Posterior vena cava (tissue), 2 donors: ENCODE measurements around the gene EEF1A2. TPM values are rescaled to one million over a fixed set of nuclear protein-coding genes. Genes with fewer than 3 reads are reported as not detected.
A peak's percentile ranks its signal among the peaks of the same experiment; 100 is the strongest.
"Not testable (repeated sequence)": the region's sequence is repeated elsewhere in the genome, so short reads cannot be mapped to it uniquely, and the experiment has no call there.

Source experiments
- DNase-seq: peaks from one replicate; pipeline ENCODE4 v3.0.0-alpha.2; 2020; ENCODE audit warnings: low spot score
- intact Hi-C, 2 donors: fragments of 100-400 bp; cut with DNase I; formaldehyde crosslinking; loops; one replicate each; pipeline versions ENCODE4 v1.14.1 to v1.14.2; 2022 to 2023
- total RNA-seq, 2 donors: library from RNA; stranded (reverse); fragmentation: NEBNext Ultra II Directional; extraction: Animal tissue kit (Norgen Biotek cat#: 25700); gene quantifications; one replicate each; pipeline ENCODE4 v1.2.1, GENCODE V29; 2021
- donor health status: DM: yes; HTN: yes; CAD: no.
- donor health status: DM: yes; HTN: yes; CAD: no.

The EEF1A2 gene
- total RNA-seq, 2 donors from 2014 or later = 0.42 to 2.6 TPM

GRCh38 chr20:63525185-63525584 is 26.3 kb upstream of the EEF1A2 start:
- DNase-seq = no peak
- intact Hi-C loops = no loop called here

- intact Hi-C loops = no loop called here
- DNase-seq = no peak
Observed at GRCh38 chr20:63522981-63523611, 24.2 kb upstream of the EEF1A2 start.

- no peak for DNase-seq
- intact Hi-C loops = no loop called here
Observed at GRCh38 chr20:63522091-63522868, 23.4 kb upstream of the EEF1A2 start.

- peak; percentile 79 for DNase-seq
Observed at GRCh38 chr20:63521602-63522001, 22.7 kb upstream of the EEF1A2 start.

GRCh38 chr20:63520934-63521601 is 22.2 kb upstream of the EEF1A2 start:
- peak; percentile 95 for DNase-seq
- intact Hi-C loops = no loop called here

More at GRCh38 chr20:63521602-63522001, 22.7 kb upstream of the EEF1A2 start:
- intact Hi-C loops = no loop called here

GRCh38 chr20:63520504-63520933 is 21.6 kb upstream of the EEF1A2 start, which contains the start of gene PPDPF:
Gene PPDPF (plus strand): TSS chr20:63520765. CDS start chr20:63521309, 544 bp downstream.
- intact Hi-C loops = no loop called here
- peak; percentile 96 for DNase-seq

GRCh38 chr20:63519668-63520503 is 21.0 kb upstream of the EEF1A2 start:
- intact Hi-C loops = no loop called here
- DNase-seq = peak; percentile 89

GRCh38 chr20:63518946-63519667 is 20.2 kb upstream of the EEF1A2 start:
- intact Hi-C loops = no loop called here
- DNase-seq = peak; percentile 80

GRCh38 chr20:63518351-63518861 is 19.5 kb upstream of the EEF1A2 start:
- DNase-seq = peak; percentile 74
- intact Hi-C loops = no loop called here

- intact Hi-C loops = no loop called here
- DNase-seq = no peak
Observed at GRCh38 chr20:63517376-63518309, 18.8 kb upstream of the EEF1A2 start.

- DNase-seq, intact Hi-C loops: not testable (repeated sequence)
Observed at GRCh38 chr20:63514520-63514919, 15.6 kb upstream of the EEF1A2 start.

- intact Hi-C loops = no loop called here
- DNase-seq = no peak
Observed at GRCh38 chr20:63513207-63513606, 14.3 kb upstream of the EEF1A2 start.

- intact Hi-C loops = no loop called here
- DNase-seq = no peak
Observed at GRCh38 chr20:63509088-63509564, 10.2 kb upstream of the EEF1A2 start.

- no peak for DNase-seq
Observed at GRCh38 chr20:63508072-63508768, 9.3 kb upstream of the EEF1A2 start.

GRCh38 chr20:63507083-63507743 is 8.3 kb upstream of the EEF1A2 start:
- intact Hi-C loops = no loop called here
- DNase-seq = no peak

More at GRCh38 chr20:63508072-63508768, 9.3 kb upstream of the EEF1A2 start:
- intact Hi-C loops = no loop called here

- intact Hi-C loops = no loop called here
- DNase-seq = peak; percentile 57
Observed at GRCh38 chr20:63505723-63506122, 6.8 kb upstream of the EEF1A2 start.
